Mesendoderm (in vitro differentiated cells): ENCODE results near the gene ARRDC1.

Experiments
- DNase-seq: peaks from one replicate; pipeline ENCODE4 v3.0.0; 2013
- H2AK5ac ChIP-seq: 2 replicates; pipeline ENCODE4 v1.6.1; 2013; ENCODE audit warnings: low read length, inconsistent platforms
- H2BK120ac ChIP-seq: 2 replicates; pipeline ENCODE4 v1.6.1; 2013; ENCODE audit warnings: low read depth, mild to moderate bottlenecking, low read length, moderate library complexity, mixed read lengths
- H2BK15ac ChIP-seq: replicated peaks from 2 replicates; pipeline ENCODE4 v1.6.1; 2013; ENCODE audit warnings: low read depth, mild to moderate bottlenecking, moderate library complexity
- H2BK5ac ChIP-seq: 2 replicates; pipeline ENCODE4 v1.6.1; 2013; ENCODE audit warnings: low read length, inconsistent platforms
- H3K18ac ChIP-seq: 2 replicates; pipeline ENCODE4 v1.6.1; 2013; ENCODE audit warnings: mild to moderate bottlenecking, low read length, mixed read lengths
- H3K23ac ChIP-seq: one replicate; pipeline ENCODE4 v1.6.1; 2013; ENCODE audit warnings: low read length
- H3K27ac ChIP-seq: 2 replicates; pipeline ENCODE4 v1.5.1; 2013; ENCODE audit warnings: low read depth, mild to moderate bottlenecking, inconsistent platforms, low read length, moderate library complexity
- H3K27me3 ChIP-seq: 2 replicates; pipeline ENCODE4 v1.6.1; 2013; ENCODE audit warnings: low read length, control low read depth, mild to moderate bottlenecking, inconsistent platforms; ENCODE audit not compliant: insufficient read depth, poor library complexity
- H3K36me3 ChIP-seq: 2 replicates; pipeline ENCODE4 v1.6.1; 2013; ENCODE audit warnings: low read length, inconsistent platforms; ENCODE audit not compliant: control insufficient read depth, insufficient read depth
- H3K4ac ChIP-seq: one replicate; pipeline ENCODE4 v1.6.1; 2013; ENCODE audit warnings: low read depth, mild to moderate bottlenecking, low read length, moderate library complexity
- H3K4me1 ChIP-seq: 2 replicates; pipeline ENCODE4 v1.6.1; 2013; ENCODE audit warnings: low read depth, low read length, inconsistent platforms; ENCODE audit not compliant: control insufficient read depth
- H3K4me2 ChIP-seq: 2 replicates; pipeline ENCODE4 v1.6.1; 2013; ENCODE audit warnings: low read length
- H3K4me3 ChIP-seq: 2 replicates; pipeline ENCODE4 v1.5.1; 2013; ENCODE audit warnings: mild to moderate bottlenecking, low read length
- H3K56ac ChIP-seq: one replicate; pipeline ENCODE4 v1.6.1; 2013; ENCODE audit warnings: low read length
- H3K79me1 ChIP-seq: 2 replicates; pipeline ENCODE4 v1.6.1; 2013; ENCODE audit warnings: low read length, inconsistent platforms
- H3K79me2 ChIP-seq: 2 replicates; pipeline ENCODE4 v1.6.1; 2013; ENCODE audit warnings: mild to moderate bottlenecking, low read length; ENCODE audit not compliant: control insufficient read depth, insufficient read depth
- H3K9ac ChIP-seq: 2 replicates; pipeline ENCODE4 v1.6.1; 2013; ENCODE audit warnings: low read length, inconsistent platforms
- H4K5ac ChIP-seq: one replicate; pipeline ENCODE4 v1.6.1; 2013; ENCODE audit warnings: low read length
- H4K8ac ChIP-seq: one replicate; pipeline ENCODE4 v1.6.1; 2013; ENCODE audit warnings: low read depth, mild to moderate bottlenecking, control low read depth, low read length, moderate library complexity
- WGBS: extraction: QIAGEN DNeasy Blood & Tissue Kit; methylation state at CpG from one replicate; pipeline ENCODE4 v1.1.7; 2013; ENCODE audit warnings: low lambda C conversion rate, missing lambda C conversion rate; ENCODE audit not compliant: insufficient coverage; ENCODE audit errors: extremely low coverage; 5-methylcytosine and 5-hydroxymethylcytosine counted together

ARRDC1 gene

DNA sequence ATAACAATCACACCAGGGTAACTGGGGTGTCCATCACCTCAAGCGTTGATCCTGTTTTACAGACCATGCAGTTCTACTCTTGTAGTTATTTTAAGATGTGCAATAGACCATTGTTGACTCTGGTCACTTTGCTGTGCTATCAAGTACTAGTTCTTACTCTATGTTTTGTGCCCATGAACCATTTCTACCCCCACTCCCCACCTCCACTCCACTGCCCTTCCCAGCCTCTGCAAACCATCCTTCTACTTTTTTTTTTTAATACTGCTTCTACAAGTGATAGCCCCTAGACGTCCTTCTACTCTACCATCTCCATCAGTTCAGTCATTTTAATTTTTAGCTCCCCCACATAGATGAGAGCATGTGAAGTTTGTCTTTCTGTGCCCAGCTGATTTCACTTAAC is 52.1 kb downstream of the ARRDC1 start:
- peaks cover 39% of the 10 kb centered on the region for H3K79me2 ChIP-seq

DNA sequence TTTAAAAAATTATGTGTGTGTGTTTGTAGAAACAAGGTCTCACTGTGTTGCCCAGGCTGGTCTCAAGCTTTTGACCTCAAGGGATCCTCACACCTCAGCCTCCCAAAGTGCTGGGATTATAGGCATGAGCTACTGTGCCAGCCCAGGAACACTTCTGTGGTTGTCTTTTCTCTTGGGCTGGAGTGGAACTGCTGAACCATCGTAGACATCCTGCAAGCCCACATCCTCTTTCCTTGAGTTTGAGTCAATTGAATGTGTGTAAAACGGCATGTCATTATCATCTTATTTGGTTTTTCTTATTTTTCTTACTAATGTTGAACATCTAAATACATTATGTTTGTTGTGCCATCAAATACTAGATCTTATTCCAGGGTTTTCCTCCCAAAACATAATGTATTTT is 53.3 kb downstream of the ARRDC1 start:
- WGBS = no CpG with 5 or more reads among the region's 2 CpGs

More for the DNA sequence above, 52.1 kb downstream of the ARRDC1 start:
- H2BK5ac ChIP-seq = no peak overlapping the region
- H2BK15ac ChIP-seq = no peak overlapping the region
- H3K27me3 ChIP-seq = no peaks in the 10 kb centered on the region
- H3K9ac ChIP-seq = no peak overlapping the region
- no peak overlapping the region for H3K27ac ChIP-seq
- no peak overlapping the region for H3K4me3 ChIP-seq
- peaks cover 2% of the 10 kb centered on the region for H3K36me3 ChIP-seq
- H2BK120ac ChIP-seq = no peak overlapping the region
- H3K4me2 ChIP-seq = no peak overlapping the region
- H3K18ac ChIP-seq = no peak overlapping the region
- H3K23ac ChIP-seq = no peak overlapping the region
- no peak overlapping the region for H3K56ac ChIP-seq
- H4K8ac ChIP-seq = no peak overlapping the region
- no peak overlapping the region for H4K5ac ChIP-seq
- DNase-seq = no peak
- H2AK5ac ChIP-seq = no peak overlapping the region
- no peaks in the 10 kb centered on the region for H3K4me1 ChIP-seq
- peaks cover 18% of the 10 kb centered on the region for H3K79me1 ChIP-seq
- no peak overlapping the region for H3K4ac ChIP-seq
- WGBS = no CpG with 5 or more reads among the region's 2 CpGs

DNA sequence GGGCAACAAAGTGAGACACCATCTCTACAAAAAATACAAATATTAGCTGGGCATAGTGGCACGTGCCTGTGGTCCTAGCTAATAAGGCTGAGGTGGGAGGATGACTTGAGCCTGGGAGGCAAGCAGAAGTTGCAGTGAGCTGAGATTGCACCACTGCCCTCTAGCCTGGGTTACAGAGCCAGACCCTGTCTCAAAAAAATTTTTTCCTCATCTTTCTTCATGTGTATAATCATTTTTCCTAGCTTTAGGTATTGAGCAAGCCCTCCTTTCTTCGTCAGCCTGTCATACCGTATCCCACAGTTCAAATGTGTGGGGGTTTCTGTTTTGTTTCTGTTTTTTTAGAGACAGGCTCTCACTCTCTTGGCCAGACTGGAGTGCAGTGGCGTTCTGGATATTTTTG is 54.7 kb downstream of the ARRDC1 start:
- no peak overlapping the region for H4K5ac ChIP-seq
- no peak overlapping the region for H3K4me3 ChIP-seq
- H3K18ac ChIP-seq = no peak overlapping the region
- H3K79me2 ChIP-seq = peaks cover 38% of the 10 kb centered on the region
- peaks cover 3% of the 10 kb centered on the region for H3K4me1 ChIP-seq
- peaks cover 22% of the 10 kb centered on the region for H3K79me1 ChIP-seq
- H3K23ac ChIP-seq = no peak overlapping the region
- H3K56ac ChIP-seq = no peak overlapping the region
- H2BK5ac ChIP-seq = no peak overlapping the region
- WGBS = no CpG with 5 or more reads among the region's 4 CpGs
- no peak overlapping the region for H2AK5ac ChIP-seq
- H3K4ac ChIP-seq = no peak overlapping the region
- H4K8ac ChIP-seq = no peak overlapping the region
- H3K4me2 ChIP-seq = no peak overlapping the region
- H3K9ac ChIP-seq = no peak overlapping the region
- H3K27me3 ChIP-seq = no peaks in the 10 kb centered on the region
- H3K36me3 ChIP-seq = peaks cover 2% of the 10 kb centered on the region
- no peak overlapping the region for H3K27ac ChIP-seq
- no peak overlapping the region for H2BK120ac ChIP-seq
- H2BK15ac ChIP-seq = no peak overlapping the region
- no peak for DNase-seq

More for the DNA sequence above, 53.3 kb downstream of the ARRDC1 start:
- no peak for DNase-seq
- Histone ChIP-seq H3K36me3 (peaks cover 2% of the 10 kb centered on the region), H3K79me2 (peaks cover 37% of the 10 kb centered on the region), H3K4me1 (no peaks in the 10 kb centered on the region), H3K4ac (no peak overlapping the region), H4K8ac (no peak overlapping the region), H3K9ac (no peak overlapping the region), H3K18ac (no peak overlapping the region), H3K27ac (no peak overlapping the region), H3K4me3 (no peak overlapping the region), H3K4me2 (no peak overlapping the region), H3K27me3 (no peaks in the 10 kb centered on the region), H4K5ac (no peak overlapping the region), H2BK120ac (no peak overlapping the region), H2BK5ac (no peak overlapping the region), H3K23ac (no peak overlapping the region), H2BK15ac (no peak overlapping the region), H2AK5ac (no peak overlapping the region), H3K56ac (no peak overlapping the region), H3K79me1 (peaks cover 22% of the 10 kb centered on the region)

DNA sequence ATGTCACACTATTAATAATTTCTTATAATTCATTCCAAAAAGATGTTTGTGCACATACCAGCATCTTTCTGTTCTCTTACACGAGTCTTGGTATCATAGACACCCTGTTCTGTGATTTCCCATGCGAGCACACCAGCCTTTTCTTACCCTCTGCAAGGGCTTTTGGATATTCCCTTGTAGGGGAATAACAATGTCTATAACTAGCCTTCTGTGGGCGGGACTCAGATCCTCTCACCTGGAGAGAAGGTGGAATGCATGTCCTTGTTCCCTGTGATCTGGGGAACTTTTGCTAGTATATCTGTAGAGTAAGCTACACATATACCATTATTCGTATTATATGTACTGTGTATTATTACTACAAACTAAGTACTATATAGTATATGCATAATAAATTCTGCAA is 58.1 kb downstream of the ARRDC1 start:
- H3K56ac ChIP-seq = no peak overlapping the region
- DNase-seq = no peak
- H3K4ac ChIP-seq = no peak overlapping the region
- H2BK120ac ChIP-seq = no peak overlapping the region
- H3K27me3 ChIP-seq = no peaks in the 10 kb centered on the region
- no peak overlapping the region for H4K8ac ChIP-seq
- H3K4me3 ChIP-seq = no peak overlapping the region
- no peak overlapping the region for H3K4me2 ChIP-seq
- WGBS = no CpG with 5 or more reads among the region's 4 CpGs
- H3K36me3 ChIP-seq = no peaks in the 10 kb centered on the region
- H3K79me1 ChIP-seq = peaks cover 32% of the 10 kb centered on the region
- no peak overlapping the region for H3K27ac ChIP-seq
- no peak overlapping the region for H3K9ac ChIP-seq
- H4K5ac ChIP-seq = no peak overlapping the region
- no peak overlapping the region for H2BK15ac ChIP-seq
- H2BK5ac ChIP-seq = no peak overlapping the region
- H3K4me1 ChIP-seq = peaks cover 21% of the 10 kb centered on the region
- peaks cover 47% of the 10 kb centered on the region for H3K79me2 ChIP-seq
- no peak overlapping the region for H3K23ac ChIP-seq
- H3K18ac ChIP-seq = no peak overlapping the region
- no peak overlapping the region for H2AK5ac ChIP-seq

DNA sequence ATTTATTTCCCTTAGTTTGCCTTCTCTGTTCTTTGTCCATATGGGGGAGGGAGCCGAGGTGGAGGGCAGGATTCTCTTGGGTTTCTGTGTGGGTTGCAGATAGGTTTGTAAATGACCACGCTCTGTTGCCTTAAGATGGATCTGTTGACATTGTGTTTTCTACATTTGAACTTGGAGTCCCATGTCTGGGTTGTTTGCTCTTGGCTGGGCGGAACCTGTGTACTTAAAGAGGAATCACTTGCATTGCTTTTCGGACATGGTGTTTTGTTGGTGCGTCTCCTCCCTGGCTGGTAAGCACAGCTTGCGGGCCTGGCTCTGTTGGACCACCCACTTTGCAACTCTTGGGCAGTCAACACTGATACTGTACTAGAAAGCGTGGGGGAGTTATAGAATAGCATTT is 59.2 kb downstream of the ARRDC1 start:
- no peak overlapping the region for H3K4ac ChIP-seq
- peaks cover 21% of the 10 kb centered on the region for H3K4me1 ChIP-seq
- no peak for DNase-seq
- H2BK5ac ChIP-seq = no peak overlapping the region
- no peak overlapping the region for H3K27ac ChIP-seq
- H3K56ac ChIP-seq = peak overlapping the region; percentile 56
- no peak overlapping the region for H2BK15ac ChIP-seq
- no peaks in the 10 kb centered on the region for H3K36me3 ChIP-seq
- H3K27me3 ChIP-seq = no peaks in the 10 kb centered on the region
- no peak overlapping the region for H3K18ac ChIP-seq
- no peak overlapping the region for H3K23ac ChIP-seq
- H4K8ac ChIP-seq = no peak overlapping the region
- WGBS = no CpG with 5 or more reads among the region's 7 CpGs
- H2AK5ac ChIP-seq = no peak overlapping the region
- H3K79me1 ChIP-seq = peaks cover 32% of the 10 kb centered on the region
- H2BK120ac ChIP-seq = no peak overlapping the region
- H3K79me2 ChIP-seq = peaks cover 51% of the 10 kb centered on the region
- no peak overlapping the region for H4K5ac ChIP-seq
- H3K9ac ChIP-seq = no peak overlapping the region
- H3K4me3 ChIP-seq = no peak overlapping the region
- H3K4me2 ChIP-seq = no peak overlapping the region
